ENCODE results near the gene LASP1NB.
A peak's percentile ranks its signal among the peaks of the same experiment; 100 is the strongest.
"Not testable (repeated sequence)": the region's sequence is repeated elsewhere in the genome, so short reads cannot be mapped to it uniquely, and the experiment has no call there.

LASP1NB gene

GRCh38 chr17:38960402-38960801 is 35.0 kb downstream of the LASP1NB start:
- no peak overlapping the region for H3K4me3 ChIP-seq (replicated peaks in 1 of 2; ENCODE audit: low read depth in 2 of 2, low read length in 2 of 2)
- no peak for DNase-seq (ENCODE audit: low read depth in 2 of 2)
- TF ChIP-seq CTCF (IDR thresholded peaks at IDR 0.05; ENCODE audit: low read depth, low read length): no peak

DNA sequence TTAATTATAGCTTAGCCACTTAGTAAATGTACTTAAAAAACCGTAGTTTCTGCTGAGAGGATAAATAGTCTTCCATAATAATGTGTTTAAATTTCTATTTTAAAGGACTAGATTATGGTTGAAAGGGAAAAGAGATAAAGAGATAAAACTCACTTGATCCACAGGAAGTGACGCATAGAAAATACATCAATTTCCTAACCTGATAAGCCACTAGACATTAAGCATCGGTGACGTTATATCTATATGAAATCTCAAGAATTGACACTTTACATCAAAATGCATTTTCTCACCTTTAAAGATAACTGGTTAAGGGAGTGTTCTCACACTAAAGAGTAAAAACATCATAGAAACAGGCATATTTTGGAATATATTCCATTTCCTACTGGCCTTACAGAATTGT is 36.0 kb downstream of the LASP1NB start:
- no peak for DNase-seq (ENCODE audit: low read depth in 2 of 2)
- TF ChIP-seq CTCF (IDR thresholded peaks at IDR 0.05; ENCODE audit: low read depth, low read length): no peak
- no peak overlapping the region for H3K4me3 ChIP-seq (replicated peaks in 1 of 2; ENCODE audit: low read depth in 2 of 2, low read length in 2 of 2)

DNA sequence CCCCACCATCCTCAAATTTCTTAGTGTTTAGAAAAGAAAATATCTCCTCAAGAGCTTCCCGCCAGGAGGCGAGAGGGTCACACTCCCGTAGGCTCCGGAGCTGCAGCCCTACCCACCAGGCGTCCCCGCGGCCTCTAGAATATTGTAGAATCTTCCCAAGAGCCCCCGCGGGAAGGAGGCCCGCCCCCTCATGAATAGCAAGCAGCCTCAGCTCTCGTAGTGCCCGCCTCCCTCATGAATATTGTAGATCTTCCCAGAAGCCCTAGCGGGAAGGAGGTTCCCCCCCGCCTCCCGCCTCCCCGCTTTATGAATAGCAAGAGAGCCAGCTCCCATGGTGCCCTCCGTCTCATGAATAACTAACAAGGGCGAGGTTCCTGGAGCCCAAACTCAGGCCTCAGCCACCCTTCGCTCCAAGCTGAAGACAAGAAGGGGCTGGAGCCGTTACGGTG is 41.9 kb downstream of the LASP1NB start, which contains the start of gene FBXO47:
TSS of gene FBXO47 (minus strand) at position 114 of the 449 bp plus-strand sequence. CDS start 4,378 bp downstream, outside the sequence.
- peak; percentile 92 to 94 for DNase-seq (ENCODE audit: low read depth in 2 of 2)
- peak within 1 kb of the TSS; percentile 21 to 41 for H3K4me3 ChIP-seq (replicated peaks in 1 of 2; ENCODE audit: low read depth in 2 of 2, low read length in 2 of 2)
- peak; percentile 10 for TF ChIP-seq CTCF (IDR thresholded peaks at IDR 0.05; ENCODE audit: low read depth, low read length)

DNA sequence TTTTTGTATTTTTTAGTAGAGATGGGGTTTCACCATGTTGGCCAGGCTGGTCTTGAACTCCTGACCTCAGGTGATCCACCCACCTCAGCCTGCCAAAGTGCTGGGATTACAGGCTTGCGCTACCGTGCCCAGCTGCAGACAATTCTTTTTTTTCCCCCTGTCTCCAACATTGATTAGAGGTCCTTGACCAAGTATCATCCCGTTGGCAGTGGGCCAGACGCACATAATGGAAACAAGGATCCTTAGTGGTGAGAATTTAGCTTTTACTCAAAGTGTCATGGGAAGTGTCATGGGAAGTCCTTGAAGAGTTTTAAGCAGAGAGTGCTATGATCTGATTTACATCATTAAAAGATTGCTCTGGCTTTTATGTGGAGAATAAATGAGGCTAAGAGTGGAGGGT is 43.9 kb downstream of the LASP1NB start:
- H3K4me3 ChIP-seq (replicated peaks in 1 of 2; ENCODE audit: low read depth in 2 of 2, low read length in 2 of 2): no peak overlapping the region
- no peak for DNase-seq (ENCODE audit: low read depth in 2 of 2)
- no peak for TF ChIP-seq CTCF (IDR thresholded peaks at IDR 0.05; ENCODE audit: low read depth, low read length)

DNA sequence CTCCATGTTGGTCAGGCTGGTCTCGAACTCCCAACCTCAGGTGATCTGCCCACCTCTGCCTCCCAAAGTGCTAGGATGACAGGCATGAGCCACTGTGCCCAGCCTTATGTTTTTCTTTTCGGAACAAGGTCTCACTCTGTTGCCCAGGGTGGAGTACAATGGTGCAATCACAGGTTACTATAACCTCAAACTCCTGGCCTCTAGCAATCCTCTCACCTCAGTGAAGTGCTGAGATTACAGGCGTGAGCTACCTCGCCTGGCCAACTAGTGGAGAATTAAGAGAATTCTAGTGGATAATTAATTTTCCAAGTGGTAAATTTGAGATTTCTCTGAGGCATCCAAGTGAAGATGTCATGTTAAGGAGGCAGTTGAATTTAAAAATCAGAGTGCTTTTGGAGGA is 44.7 kb downstream of the LASP1NB start:
- DNase-seq (ENCODE audit: low read depth in 2 of 2): no peak
- no peak for TF ChIP-seq CTCF (IDR thresholded peaks at IDR 0.05; ENCODE audit: low read depth, low read length)
- H3K4me3 ChIP-seq (replicated peaks in 1 of 2; ENCODE audit: low read depth in 2 of 2, low read length in 2 of 2): no peak overlapping the region

DNA sequence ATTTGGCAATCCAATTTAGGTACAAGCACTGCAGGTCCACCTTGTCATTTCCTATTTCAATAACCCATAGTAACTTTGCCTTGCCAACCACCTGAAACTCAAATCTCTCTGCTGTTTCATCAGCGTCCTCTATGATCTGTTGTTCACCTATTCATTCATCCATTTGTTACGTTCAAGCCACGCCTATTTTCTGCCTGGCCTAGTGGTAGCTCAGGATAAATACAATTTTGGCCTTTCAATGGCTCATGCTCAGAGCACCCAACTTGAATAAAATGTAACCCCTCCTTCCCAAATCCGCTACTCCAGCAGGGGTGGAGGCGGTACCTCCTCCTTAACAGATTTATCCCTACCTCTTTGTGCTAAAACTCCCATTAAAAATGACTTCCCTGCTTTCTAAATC is 45.4 kb downstream of the LASP1NB start:
- H3K4me3 ChIP-seq (replicated peaks in 1 of 2; ENCODE audit: low read depth in 2 of 2, low read length in 2 of 2): no peak overlapping the region
- TF ChIP-seq CTCF (IDR thresholded peaks at IDR 0.05; ENCODE audit: low read depth, low read length): no peak
- DNase-seq (ENCODE audit: low read depth in 2 of 2): no peak

GRCh38 chr17:38976187-38976551 is 50.8 kb downstream of the LASP1NB start:
- DNase-seq (ENCODE audit: low read depth in 2 of 2): peak; percentile 35 to 68

More at GRCh38 chr17:38976187-38976551, 50.8 kb downstream of the LASP1NB start:
- H3K4me3 ChIP-seq (replicated peaks in 1 of 2; ENCODE audit: low read depth in 2 of 2, low read length in 2 of 2): not testable (repeated sequence)
